NCI-H82 (cell line): ENCODE results near the gene KCNIP2.

ENCODE experiments used
- DNase-seq: peaks from one replicate; lab custom pipeline; 2025; lab: John Stamatoyannopoulos, UW

Gene KCNIP2

DNA sequence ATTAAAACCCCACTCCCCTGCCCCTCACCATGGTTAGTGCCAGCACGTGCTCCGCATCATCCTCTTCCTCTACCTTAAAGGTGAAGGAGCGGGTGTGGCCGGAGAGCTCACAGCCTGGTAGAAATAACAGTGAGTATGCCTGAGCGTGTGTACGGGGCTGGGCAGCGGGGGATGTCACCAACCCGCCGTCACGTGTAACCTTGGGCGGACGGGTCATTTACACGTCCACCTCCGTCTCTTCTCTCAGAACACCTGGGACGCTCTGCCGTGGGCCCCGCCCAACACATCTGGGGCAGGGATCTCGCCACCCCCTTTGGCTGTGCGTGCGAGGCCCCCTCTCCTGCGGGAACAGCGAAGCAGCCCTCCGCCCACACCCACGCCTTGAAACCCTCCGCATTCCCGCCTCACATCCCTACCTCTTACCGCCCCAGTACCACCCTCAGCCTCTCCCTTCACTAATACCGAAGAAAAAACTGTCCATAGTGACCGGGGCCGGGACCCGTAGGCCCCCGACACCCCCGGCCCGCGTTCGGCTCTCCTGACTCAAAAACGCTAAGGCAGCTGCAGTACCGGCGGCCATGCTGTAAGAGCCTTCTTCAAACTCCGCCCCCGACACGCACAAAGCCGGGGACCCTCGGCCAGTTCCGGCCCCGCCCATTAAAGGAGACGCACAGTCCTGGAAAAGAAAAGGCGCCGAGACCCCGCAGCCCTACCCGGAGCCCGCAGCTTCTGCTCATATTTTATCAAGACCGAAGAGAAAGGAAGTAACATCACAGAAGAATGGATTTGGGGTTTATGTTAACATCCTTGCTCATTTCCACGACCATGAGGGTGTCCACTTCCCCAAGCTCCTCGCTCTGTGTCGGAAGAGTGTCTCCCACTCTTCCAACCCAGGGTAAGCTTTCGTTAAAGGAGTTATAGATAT is 60.5 kb downstream of the KCNIP2 start, which contains the start of gene NPM3:
Gene NPM3, minus strand, starts transcription at position 636 of the 925 bp plus-strand sequence. Its CDS starts 56 bp downstream, at position 580.
- DNase-seq = peak; percentile 91

DNA sequence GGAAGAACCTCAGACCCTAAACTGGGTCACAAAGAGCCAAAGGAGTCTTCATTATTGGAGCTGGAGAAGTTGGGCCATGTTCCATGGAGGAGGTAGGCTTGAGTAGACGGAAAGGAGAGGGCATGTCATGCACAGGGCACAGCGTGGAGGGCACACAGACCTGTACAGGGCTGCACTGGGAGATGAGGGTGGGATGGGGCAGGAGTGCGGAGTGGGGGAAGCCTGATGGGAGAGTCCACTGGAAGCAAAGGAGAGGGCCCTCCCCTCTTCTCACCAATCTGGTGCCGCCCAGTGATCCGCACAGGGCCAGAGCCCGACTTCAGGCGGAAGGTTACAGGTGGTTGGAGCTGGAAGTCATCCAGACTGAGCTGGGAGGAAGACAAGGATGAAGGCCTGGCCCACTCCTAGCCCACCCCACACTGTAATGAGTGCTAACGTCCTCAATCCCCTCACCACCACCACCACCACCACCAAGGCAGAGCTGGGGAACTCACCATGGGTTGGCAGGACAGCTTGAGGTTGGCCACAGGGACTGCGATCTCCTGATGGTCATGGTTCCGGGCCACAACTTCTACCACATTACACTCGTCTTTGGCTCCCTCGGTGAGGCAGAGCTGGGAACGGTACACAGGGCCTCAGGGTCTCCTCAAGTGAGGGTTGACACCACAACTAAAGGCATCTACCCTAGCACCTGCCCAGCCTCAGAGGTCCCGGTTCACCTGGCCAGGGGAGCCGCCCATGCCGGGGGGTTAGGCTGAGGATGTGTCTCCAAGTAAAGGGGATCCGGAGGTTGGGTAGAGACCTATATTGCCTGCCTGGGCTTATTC is 61.4 kb downstream of the KCNIP2 start:
- peak; percentile 31 for DNase-seq

DNA sequence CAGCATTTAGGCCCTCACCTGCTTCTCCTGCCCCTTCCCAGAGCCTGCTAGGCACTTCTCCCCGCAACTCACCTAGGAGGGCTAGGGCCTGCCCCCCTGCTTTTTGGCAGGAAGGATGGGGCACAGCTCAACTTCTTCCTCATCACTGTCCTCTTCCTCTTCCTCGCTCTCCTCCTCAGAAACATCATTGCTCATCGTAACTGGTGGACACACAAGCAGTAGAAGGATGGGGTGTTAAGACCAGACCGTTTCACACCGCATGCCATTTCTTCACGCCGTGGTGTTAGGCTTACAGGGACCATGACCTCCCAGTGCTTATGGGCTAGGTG is 62.0 kb downstream of the KCNIP2 start:
- no peak for DNase-seq

DNA sequence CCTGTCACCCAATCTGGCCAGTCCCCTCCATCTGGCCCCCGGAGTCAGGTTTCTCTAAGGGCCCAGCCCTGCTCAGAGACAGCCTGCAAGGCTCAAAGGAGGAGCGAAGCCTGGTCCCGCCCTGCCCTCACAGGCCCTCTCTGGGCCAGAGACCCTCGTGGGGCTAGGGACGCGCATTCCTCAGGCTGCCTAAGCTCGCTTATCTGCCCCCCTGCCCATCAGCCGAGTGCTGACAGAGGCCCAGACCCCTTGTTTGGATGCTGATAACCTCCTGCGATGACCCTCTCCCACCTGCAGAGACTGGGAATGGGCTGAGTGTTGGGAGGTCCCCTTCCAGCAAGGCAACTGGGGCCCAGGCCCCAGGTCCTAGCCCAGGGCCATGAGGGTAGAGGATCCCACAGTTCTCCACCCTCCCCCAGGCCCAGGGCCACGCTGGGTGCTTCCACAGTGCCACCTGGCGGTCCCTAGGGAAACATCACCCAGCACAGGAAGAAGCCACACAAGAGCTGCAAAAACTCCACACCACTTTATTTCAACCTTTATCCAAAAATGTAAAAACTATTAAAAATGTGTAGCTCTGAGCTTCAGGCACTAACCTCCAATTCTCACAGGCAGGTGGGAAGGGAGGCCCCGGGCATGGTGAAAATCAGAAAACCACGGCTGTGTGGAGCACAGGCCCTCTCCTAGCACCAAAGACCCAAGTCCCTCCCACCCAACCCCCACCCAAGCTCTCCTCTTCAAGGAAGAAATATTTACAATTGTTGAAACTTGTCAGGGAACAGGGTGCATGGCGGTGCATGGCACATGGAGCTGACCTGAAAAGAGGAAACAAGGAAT is 62.6 kb downstream of the KCNIP2 start:
- peak; percentile 83 for DNase-seq

DNA sequence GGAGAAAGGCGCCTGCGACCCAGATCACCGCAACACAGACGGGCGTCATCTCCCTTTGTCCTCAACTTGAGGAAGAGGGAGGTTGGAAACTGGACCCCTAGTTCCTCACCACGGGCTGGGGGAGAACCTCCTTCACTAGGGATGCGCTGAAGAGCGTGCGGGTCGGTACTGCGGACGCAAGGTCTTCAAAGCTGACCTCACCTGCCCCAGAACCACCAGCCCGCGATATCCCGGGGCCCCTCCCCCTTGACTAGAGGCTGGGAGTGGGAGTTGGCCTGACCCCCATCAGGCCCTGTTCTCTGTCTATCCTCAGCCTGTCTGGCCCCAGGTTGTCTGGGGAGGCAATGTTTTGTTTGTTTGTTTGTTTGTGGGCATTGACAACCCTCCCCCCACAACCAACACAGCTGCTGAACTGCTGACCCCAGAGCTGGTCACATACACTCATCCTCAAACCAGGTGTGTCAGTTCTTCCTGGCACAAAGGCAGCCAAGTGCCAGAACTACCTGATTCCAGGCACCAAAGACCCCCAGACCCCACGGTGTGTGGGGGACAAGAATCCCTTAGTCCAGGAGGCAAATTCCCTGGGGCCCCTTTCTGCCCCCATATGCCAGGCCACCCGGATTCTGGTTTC is 63.3 kb downstream of the KCNIP2 start:
- DNase-seq = peak; percentile 48

DNA sequence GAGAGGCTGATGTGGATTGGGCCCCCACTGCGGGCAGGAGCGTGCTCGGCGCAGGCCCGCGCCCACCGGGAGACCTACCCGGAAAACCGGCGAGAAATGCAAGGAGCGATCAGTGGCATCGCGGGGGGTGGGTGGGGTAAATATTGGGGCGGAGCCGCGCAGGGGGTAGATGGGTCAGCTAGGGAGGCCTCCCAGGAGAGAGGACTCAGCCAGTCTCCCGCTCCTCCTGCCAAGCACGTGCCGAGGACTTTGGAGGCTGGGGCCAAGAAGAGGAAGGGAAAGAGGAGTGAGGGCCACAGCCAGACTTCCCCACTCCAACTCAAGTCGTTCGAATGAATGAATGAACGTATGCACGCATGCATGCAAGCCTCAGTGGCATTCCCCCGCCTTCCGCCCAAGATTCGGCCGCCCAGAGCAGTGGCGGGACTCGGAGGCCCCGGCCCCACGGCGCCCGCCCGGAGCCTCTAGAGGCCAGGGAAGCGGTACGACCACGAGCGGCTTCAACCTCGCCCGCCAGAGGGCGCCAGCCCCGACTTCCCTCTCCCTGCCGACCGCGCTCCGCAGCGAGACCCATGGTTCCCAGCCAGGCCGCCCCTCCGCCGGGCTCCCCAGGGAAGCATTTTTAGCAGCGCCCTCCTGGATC is 63.9 kb downstream of the KCNIP2 start:
- peak; percentile 85 for DNase-seq

DNA sequence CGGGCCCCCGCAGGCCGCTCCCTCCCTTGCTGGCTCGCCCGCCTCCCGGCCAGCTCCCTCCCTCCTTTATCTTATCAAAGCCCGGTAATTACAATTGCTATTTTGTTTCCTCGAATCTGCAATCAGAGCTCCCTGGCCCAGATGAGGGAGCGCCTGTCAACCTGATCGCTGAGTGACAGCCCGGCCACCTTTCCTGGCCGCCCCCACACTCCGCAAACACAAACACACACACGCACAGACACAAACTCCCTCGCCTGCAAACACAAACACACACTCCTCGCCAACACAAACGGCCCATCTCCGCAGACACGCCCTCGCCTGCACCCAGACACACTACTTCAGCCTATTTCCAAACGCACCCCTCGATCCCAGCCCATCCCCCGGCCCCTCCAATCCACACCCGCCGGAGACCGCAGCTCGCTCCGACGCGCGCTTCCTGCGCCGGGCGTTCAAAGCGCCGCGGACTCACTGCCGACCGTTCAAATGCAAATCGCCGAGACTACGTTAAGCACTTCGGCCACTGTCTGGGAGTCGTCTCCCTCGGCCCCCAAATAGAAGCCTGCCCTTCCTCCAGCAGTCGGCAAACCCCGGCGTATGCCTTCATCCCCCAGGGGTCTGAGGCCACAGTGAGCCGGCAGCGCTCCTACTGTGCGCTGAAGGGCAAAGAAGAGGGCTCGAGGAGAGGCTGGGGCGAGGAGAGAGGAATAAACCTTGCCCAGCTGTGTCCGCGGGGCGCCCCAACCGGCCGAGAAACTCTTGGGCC is 64.6 kb downstream of the KCNIP2 start:
- DNase-seq = no peak

DNA sequence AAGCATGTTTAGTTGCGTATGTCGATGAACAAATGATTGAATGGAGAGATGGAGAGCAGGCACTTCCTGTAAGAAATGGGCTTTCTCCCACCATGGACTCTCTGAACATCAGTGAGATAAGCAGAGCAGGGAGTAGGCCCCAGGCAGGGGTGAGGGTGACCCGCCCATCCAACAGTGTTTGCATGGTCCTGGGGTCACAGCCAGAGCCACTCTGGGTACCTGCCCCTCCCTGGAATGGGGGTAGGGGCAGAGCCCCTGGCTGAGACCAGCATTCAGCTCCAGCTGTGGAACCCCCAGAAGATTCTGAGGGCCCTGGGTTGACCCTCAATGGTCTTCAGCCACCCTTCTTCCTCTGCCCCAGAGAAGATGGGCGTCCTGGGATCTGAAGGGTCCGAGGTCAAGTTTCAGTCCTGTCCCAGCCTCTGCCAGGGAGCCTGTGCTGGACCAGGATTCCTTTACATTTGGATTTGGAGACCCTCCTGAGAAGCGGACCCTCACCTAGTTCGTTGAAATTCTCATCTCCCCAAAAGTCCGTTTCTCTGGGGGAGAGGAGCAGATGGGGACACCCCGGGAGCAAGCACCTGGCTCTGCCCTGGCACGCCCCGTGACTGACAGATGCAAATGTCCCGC is 65.3 kb downstream of the KCNIP2 start:
- DNase-seq = no peak

DNA sequence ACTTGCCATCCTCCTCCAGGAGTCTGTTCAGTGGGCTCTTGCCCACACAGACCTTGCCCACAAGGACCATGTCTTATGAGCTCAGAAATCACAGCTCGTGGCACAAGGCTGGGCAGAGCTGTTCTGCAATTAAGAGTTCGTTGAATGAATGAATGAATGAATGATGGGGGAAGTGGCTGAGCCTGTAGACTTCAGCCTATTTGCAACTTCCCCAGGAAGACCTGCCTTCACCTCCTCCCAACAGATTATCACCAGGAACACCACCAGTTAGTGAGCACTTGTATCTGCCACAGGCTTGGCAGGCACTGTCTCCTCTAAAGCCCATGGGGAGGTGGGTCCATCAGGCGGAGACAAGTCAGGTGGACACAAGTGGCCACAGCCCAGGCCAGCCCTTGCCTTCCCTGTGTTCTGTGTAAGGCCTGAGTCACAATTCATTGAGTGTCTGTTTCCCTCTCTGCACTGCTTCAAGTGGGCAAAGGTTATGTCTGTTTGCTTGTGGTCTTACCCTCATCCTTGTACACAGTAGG is 65.9 kb downstream of the KCNIP2 start:
- no peak for DNase-seq

DNA sequence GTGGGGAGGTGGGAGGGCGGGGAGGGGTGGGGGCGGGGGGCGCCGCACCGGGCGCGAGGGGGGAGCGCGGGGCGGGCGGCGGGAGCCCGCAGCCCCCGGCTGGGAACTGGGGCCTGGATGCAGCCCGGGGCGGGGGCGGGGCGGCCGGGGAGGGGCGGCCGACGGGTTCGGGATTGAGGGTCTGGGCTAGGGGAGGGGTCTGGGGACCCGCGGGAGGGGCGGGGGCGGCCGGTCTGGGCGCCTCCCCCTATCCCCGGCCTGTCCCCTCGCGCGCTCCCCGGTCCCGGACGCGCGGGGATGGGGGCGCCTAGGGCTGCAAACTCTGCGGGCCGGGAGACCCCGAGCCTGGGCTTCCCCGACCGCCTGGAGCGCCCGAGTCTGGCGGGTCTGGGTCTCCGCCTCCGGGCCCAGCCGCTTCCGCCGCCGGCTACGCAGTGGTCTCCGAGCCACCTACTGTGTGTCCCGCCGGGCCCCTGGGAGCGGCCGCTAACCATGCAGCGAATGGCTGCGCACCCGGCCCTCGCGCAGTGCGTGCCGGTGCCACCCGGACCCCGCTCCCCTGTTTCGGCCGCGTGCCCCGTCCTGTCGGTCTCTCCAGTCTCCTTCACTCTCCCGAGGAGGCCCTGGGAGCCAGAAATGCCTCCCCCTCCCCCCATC is 67.3 kb downstream of the KCNIP2 start:
- DNase-seq = no peak
